HEK293 (cell line): ENCODE data around the gene MCM3AP.

Source experiments
- GLIS2 ChIP-seq: fragments of 450-650 bp; formaldehyde crosslinking; IDR thresholded peaks from 2 replicates; pipeline ENCODE4 v1.5.1; 2016; ENCODE audit warnings: missing biosample characterization, missing genetic modification characterization
- RBAK ChIP-seq: fragments of 450-650 bp; formaldehyde crosslinking; IDR thresholded peaks from 2 replicates; pipeline ENCODE4 v1.5.1; 2016; ENCODE audit warnings: missing biosample characterization, missing genetic modification characterization
- SALL2 ChIP-seq: fragments of 450-650 bp; formaldehyde crosslinking; IDR thresholded peaks from 2 replicates; pipeline ENCODE4 v1.5.0; 2017; ENCODE audit warnings: missing biosample characterization, mild to moderate bottlenecking, missing genetic modification characterization, borderline replicate concordance
- SP7 ChIP-seq: fragments of 450-650 bp; formaldehyde crosslinking; IDR thresholded peaks from 2 replicates; pipeline ENCODE4 v1.5.1; 2016; ENCODE audit warnings: missing biosample characterization, missing genetic modification characterization
- ZBTB17 ChIP-seq: fragments of 450-650 bp; formaldehyde crosslinking; IDR thresholded peaks from 2 replicates; pipeline ENCODE4 v1.5.1; 2016; ENCODE audit warnings: missing biosample characterization, missing genetic modification characterization
- ZFHX2 ChIP-seq: fragments of 450-650 bp; formaldehyde crosslinking; conservative IDR thresholded peaks from 2 replicates; pipeline ENCODE4 v1.5.1; 2016; ENCODE audit warnings: missing biosample characterization, missing genetic modification characterization
- ZNF18 ChIP-seq: fragments of 450-650 bp; formaldehyde crosslinking; IDR thresholded peaks from 2 replicates; pipeline ENCODE4 v1.5.1; 2016; ENCODE audit warnings: missing biosample characterization, missing genetic modification characterization
- ZNF510 ChIP-seq: fragments of 450-650 bp; formaldehyde crosslinking; IDR thresholded peaks from 2 replicates; pipeline ENCODE4 v1.5.1; 2018; ENCODE audit warnings: mild to moderate bottlenecking, missing genetic modification characterization, missing biosample characterization; ENCODE audit not compliant: insufficient replicate concordance
- ZNF600 ChIP-seq: fragments of 450-650 bp; formaldehyde crosslinking; IDR thresholded peaks from 2 replicates; pipeline ENCODE4 v1.5.1; 2016; ENCODE audit warnings: missing biosample characterization, missing genetic modification characterization
- ZNF621 ChIP-seq: fragments of 450-650 bp; formaldehyde crosslinking; IDR thresholded peaks from 2 replicates; pipeline ENCODE4 v1.5.1; 2017; ENCODE audit warnings: missing biosample characterization, missing genetic modification characterization
- ZNF623 ChIP-seq: fragments of 450-650 bp; formaldehyde crosslinking; IDR thresholded peaks from 2 replicates; pipeline ENCODE4 v1.5.1; 2016; ENCODE audit warnings: missing biosample characterization, missing genetic modification characterization
- ZNF707 ChIP-seq: fragments of 450-650 bp; formaldehyde crosslinking; IDR thresholded peaks from 2 replicates; pipeline ENCODE4 v1.5.1; 2016; ENCODE audit warnings: missing biosample characterization, missing genetic modification characterization
- ZNF777 ChIP-seq: fragments of 450-650 bp; formaldehyde crosslinking; IDR thresholded peaks from 2 replicates; pipeline ENCODE4 v1.5.1; 2017; ENCODE audit warnings: missing biosample characterization, missing genetic modification characterization, borderline replicate concordance
- ZNF791 ChIP-seq: fragments of 450-650 bp; formaldehyde crosslinking; IDR thresholded peaks from 2 replicates; pipeline ENCODE4 v1.5.1; 2016; ENCODE audit warnings: missing biosample characterization, missing genetic modification characterization
- ZSCAN5A ChIP-seq: fragments of 450-650 bp; formaldehyde crosslinking; IDR thresholded peaks from 2 replicates; pipeline ENCODE4 v1.5.1; 2016; ENCODE audit warnings: missing biosample characterization, missing genetic modification characterization
- ZXDB ChIP-seq: fragments of 450-650 bp; formaldehyde crosslinking; IDR thresholded peaks from 2 replicates; pipeline ENCODE4 v1.5.1; 2016; ENCODE audit warnings: missing biosample characterization, missing genetic modification characterization
- TF ChIP-seq, protein P1 (sequence below): fragments of 450-650 bp; formaldehyde crosslinking; IDR thresholded peaks from 2 replicates; pipeline ENCODE4 v1.5.1; 2017; ENCODE audit warnings: missing biosample characterization, missing genetic modification characterization
- TF ChIP-seq, protein P2 (sequence below): IDR thresholded peaks from 2 replicates; pipeline ENCODE4 v1.6.1; 2011; ENCODE audit warnings: mild to moderate bottlenecking, low read depth, low read length, borderline replicate concordance
- TF ChIP-seq, protein P3 (sequence below): fragments of 450-650 bp; formaldehyde crosslinking; IDR thresholded peaks from 2 replicates; pipeline ENCODE4 v1.5.1; 2016; ENCODE audit warnings: missing biosample characterization, missing genetic modification characterization, borderline replicate concordance
- TF ChIP-seq, protein P4 (sequence below): fragments of 450-650 bp; formaldehyde crosslinking; IDR thresholded peaks from 2 replicates; pipeline ENCODE4 v1.5.1; 2016; ENCODE audit warnings: missing biosample characterization, missing genetic modification characterization
- TF ChIP-seq, protein P5 (sequence below): fragments of 450-650 bp; formaldehyde crosslinking; IDR thresholded peaks from 2 replicates; pipeline ENCODE4 v1.5.1; 2017; ENCODE audit warnings: missing biosample characterization, missing genetic modification characterization
- TF ChIP-seq, protein P6 (sequence below): fragments of 450-650 bp; IDR thresholded peaks from 2 replicates; pipeline ENCODE4 v1.5.1; 2018; ENCODE audit warnings: missing biosample characterization, mild to moderate bottlenecking, missing genetic modification characterization

MCM3AP gene

DNA sequence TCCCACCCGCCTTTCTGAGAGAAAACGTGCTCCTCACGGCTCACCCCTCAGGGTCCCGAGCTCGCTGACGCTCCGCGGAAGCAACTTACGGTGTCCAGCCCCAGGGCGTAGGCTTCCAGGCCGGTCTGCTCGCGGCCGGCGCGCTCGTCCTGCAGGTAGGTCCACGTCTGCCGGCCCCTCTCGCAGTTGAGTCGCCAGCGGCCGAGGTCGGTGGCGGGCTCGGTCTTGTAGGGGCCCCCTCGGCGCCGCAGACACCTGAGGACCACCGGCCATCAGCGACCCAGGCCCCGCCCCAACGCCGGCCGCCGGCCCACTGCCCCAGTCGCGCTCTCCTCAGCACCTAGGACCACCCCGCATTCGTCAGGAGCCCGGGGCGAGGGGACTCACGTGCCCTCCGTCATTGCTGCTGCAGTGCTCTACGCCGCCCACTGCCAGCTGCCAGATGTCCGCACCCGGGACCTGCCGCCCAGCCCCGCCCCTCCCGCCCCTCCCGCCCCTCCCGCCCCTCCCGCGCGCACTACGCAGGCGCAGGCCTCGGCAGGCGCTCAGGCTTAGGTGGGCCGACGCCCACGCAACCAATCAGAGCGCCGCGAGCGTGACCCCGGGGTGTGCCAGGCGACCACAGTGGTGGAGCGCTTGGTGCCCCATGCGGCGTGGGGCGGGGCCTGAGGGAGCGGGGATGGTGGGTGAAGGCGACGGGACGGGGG lies 56.9 kb downstream of the MCM3AP start, which contains the start of gene LSS (continued):
- TF ChIP-seq ZFHX2 (tag by site-specific recombination) (peak; percentile 81), ZNF777 (tag by site-specific recombination) (no peak), ZXDB (peak; percentile 78), ZSCAN5A (peak; percentile 94), ZNF510 (no peak), GLIS2 (tag by site-specific recombination) (peak; percentile 84), ZNF707 (no peak), ZNF621 (no peak), ZNF600 (tag by site-specific recombination) (peak; percentile 93), ZBTB17 (peak; percentile 53; the same call in 1 of the 2 replicates), SP7 (peak; percentile 83), RBAK (tag by site-specific recombination) (no peak), ZNF791 (tag by site-specific recombination) (no peak), ZNF18 (tag by site-specific recombination) (no peak), SALL2 (tag by site-specific recombination) (no peak), ZNF623 (tag by site-specific recombination) (no peak)
- TF ChIP-seq, protein P1, sequence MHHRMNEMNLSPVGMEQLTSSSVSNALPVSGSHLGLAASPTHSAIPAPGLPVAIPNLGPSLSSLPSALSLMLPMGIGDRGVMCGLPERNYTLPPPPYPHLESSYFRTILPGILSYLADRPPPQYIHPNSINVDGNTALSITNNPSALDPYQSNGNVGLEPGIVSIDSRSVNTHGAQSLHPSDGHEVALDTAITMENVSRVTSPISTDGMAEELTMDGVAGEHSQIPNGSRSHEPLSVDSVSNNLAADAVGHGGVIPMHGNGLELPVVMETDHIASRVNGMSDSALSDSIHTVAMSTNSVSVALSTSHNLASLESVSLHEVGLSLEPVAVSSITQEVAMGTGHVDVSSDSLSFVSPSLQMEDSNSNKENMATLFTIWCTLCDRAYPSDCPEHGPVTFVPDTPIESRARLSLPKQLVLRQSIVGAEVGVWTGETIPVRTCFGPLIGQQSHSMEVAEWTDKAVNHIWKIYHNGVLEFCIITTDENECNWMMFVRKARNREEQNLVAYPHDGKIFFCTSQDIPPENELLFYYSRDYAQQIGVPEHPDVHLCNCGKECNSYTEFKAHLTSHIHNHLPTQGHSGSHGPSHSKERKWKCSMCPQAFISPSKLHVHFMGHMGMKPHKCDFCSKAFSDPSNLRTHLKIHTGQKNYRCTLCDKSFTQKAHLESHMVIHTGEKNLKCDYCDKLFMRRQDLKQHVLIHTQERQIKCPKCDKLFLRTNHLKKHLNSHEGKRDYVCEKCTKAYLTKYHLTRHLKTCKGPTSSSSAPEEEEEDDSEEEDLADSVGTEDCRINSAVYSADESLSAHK (tag by site-specific recombination), result 0 out of 2 replicates have a peak, but pooled peaks have one; percentile 13
- TF ChIP-seq, protein P2, sequence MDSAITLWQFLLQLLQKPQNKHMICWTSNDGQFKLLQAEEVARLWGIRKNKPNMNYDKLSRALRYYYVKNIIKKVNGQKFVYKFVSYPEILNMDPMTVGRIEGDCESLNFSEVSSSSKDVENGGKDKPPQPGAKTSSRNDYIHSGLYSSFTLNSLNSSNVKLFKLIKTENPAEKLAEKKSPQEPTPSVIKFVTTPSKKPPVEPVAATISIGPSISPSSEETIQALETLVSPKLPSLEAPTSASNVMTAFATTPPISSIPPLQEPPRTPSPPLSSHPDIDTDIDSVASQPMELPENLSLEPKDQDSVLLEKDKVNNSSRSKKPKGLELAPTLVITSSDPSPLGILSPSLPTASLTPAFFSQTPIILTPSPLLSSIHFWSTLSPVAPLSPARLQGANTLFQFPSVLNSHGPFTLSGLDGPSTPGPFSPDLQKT, result no peak
- TF ChIP-seq, protein P3, sequence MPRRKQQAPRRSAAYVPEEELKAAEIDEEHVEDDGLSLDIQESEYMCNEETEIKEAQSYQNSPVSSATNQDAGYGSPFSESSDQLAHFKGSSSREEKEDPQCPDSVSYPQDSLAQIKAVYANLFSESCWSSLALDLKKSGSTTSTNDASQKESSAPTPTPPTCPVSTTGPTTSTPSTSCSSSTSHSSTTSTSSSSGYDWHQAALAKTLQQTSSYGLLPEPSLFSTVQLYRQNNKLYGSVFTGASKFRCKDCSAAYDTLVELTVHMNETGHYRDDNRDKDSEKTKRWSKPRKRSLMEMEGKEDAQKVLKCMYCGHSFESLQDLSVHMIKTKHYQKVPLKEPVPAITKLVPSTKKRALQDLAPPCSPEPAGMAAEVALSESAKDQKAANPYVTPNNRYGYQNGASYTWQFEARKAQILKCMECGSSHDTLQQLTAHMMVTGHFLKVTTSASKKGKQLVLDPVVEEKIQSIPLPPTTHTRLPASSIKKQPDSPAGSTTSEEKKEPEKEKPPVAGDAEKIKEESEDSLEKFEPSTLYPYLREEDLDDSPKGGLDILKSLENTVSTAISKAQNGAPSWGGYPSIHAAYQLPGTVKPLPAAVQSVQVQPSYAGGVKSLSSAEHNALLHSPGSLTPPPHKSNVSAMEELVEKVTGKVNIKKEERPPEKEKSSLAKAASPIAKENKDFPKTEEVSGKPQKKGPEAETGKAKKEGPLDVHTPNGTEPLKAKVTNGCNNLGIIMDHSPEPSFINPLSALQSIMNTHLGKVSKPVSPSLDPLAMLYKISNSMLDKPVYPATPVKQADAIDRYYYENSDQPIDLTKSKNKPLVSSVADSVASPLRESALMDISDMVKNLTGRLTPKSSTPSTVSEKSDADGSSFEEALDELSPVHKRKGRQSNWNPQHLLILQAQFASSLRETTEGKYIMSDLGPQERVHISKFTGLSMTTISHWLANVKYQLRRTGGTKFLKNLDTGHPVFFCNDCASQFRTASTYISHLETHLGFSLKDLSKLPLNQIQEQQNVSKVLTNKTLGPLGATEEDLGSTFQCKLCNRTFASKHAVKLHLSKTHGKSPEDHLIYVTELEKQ (tag by site-specific recombination), result no peak
- TF ChIP-seq, protein P4, sequence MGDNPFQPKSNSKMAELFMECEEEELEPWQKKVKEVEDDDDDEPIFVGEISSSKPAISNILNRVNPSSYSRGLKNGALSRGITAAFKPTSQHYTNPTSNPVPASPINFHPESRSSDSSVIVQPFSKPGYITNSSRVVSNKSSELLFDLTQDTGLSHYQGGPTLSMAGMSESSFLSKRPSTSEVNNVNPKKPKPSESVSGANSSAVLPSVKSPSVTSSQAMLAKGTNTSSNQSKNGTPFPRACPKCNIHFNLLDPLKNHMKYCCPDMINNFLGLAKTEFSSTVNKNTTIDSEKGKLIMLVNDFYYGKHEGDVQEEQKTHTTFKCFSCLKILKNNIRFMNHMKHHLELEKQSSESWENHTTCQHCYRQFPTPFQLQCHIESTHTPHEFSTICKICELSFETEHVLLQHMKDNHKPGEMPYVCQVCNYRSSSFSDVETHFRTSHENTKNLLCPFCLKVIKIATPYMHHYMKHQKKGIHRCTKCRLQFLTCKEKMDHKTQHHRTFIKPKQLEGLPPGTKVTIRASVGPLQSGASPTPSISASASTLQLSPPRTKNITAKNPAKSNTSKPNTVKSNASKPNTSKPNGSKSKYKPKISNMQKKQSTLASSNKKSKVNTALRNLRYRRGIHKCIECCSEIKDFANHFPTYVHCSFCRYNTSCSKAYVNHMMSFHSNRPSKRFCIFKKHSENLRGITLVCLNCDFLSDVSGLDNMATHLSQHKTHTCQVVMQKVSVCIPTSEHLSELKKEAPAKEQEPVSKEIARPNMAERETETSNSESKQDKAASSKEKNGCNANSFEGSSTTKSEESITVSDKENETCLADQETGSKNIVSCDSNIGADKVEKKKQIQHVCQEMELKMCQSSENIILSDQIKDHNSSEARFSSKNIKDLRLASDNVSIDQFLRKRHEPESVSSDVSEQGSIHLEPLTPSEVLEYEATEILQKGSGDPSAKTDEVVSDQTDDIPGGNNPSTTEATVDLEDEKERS (tag by site-specific recombination), result no peak
- TF ChIP-seq, protein P5, sequence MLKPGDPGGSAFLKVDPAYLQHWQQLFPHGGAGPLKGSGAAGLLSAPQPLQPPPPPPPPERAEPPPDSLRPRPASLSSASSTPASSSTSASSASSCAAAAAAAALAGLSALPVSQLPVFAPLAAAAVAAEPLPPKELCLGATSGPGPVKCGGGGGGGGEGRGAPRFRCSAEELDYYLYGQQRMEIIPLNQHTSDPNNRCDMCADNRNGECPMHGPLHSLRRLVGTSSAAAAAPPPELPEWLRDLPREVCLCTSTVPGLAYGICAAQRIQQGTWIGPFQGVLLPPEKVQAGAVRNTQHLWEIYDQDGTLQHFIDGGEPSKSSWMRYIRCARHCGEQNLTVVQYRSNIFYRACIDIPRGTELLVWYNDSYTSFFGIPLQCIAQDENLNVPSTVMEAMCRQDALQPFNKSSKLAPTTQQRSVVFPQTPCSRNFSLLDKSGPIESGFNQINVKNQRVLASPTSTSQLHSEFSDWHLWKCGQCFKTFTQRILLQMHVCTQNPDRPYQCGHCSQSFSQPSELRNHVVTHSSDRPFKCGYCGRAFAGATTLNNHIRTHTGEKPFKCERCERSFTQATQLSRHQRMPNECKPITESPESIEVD, result no peak
- TF ChIP-seq, protein P6, sequence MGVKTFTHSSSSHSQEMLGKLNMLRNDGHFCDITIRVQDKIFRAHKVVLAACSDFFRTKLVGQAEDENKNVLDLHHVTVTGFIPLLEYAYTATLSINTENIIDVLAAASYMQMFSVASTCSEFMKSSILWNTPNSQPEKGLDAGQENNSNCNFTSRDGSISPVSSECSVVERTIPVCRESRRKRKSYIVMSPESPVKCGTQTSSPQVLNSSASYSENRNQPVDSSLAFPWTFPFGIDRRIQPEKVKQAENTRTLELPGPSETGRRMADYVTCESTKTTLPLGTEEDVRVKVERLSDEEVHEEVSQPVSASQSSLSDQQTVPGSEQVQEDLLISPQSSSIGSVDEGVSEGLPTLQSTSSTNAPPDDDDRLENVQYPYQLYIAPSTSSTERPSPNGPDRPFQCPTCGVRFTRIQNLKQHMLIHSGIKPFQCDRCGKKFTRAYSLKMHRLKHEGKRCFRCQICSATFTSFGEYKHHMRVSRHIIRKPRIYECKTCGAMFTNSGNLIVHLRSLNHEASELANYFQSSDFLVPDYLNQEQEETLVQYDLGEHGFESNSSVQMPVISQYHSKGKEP (tag by site-specific recombination), result no peak; the same call in 1 of the 2 replicates
